ENCODE results near the gene CCDC149.

CCDC149 gene

GRCh38 chr4:24805566-24805965, 107.3 kb downstream of the CCDC149 start:
- Mint-ChIP-seq H3K36me3 (no peaks in the 10 kb centered on the region), H3K4me1 (no peaks in the 10 kb centered on the region), H3K27ac (no peak overlapping the region), H3K27me3 (peaks cover 5% of the 10 kb centered on the region), H3K9me3 (no peaks in the 10 kb centered on the region), H3K4me3 (no peak overlapping the region)
- no peak for ATAC-seq (ENCODE audit: low read depth)
- no peak for DNase-seq (ENCODE audit: low spot score in 2 of 2)

GRCh38 chr4:24805067-24805466, 107.8 kb downstream of the CCDC149 start:
- DNase-seq (ENCODE audit: low spot score in 2 of 2) (no peak), ATAC-seq (ENCODE audit: low read depth) (no peak)
- no peaks in the 10 kb centered on the region for H3K9me3 Mint-ChIP-seq
- H3K36me3 Mint-ChIP-seq: no peaks in the 10 kb centered on the region
- peaks cover 5% of the 10 kb centered on the region for H3K27me3 Mint-ChIP-seq
- H3K4me3 Mint-ChIP-seq: no peak overlapping the region
- H3K27ac Mint-ChIP-seq: no peak overlapping the region
- H3K4me1 Mint-ChIP-seq: no peaks in the 10 kb centered on the region

GRCh38 chr4:24802648-24803047, 110.2 kb downstream of the CCDC149 start:
- Mint-ChIP-seq H3K27ac (no peak overlapping the region), H3K36me3 (no peaks in the 10 kb centered on the region), H3K27me3 (peaks cover 13% of the 10 kb centered on the region), H3K4me3 (no peak overlapping the region), H3K4me1 (no peaks in the 10 kb centered on the region), H3K9me3 (no peaks in the 10 kb centered on the region)
- ATAC-seq (ENCODE audit: low read depth) (no peak), DNase-seq (ENCODE audit: low spot score in 2 of 2) (no peak)

GRCh38 chr4:24801136-24801855, 111.5 kb downstream of the CCDC149 start:
- Mint-ChIP-seq H3K4me3 (no peak overlapping the region), H3K27me3 (peaks cover 13% of the 10 kb centered on the region), H3K4me1 (no peaks in the 10 kb centered on the region), H3K9me3 (no peaks in the 10 kb centered on the region), H3K27ac (no peak overlapping the region), H3K36me3 (no peaks in the 10 kb centered on the region)
- DNase-seq (ENCODE audit: low spot score in 2 of 2) (no peak), ATAC-seq (ENCODE audit: low read depth) (no peak)

GRCh38 chr4:24800325-24800895, 112.4 kb downstream of the CCDC149 start:
- DNase-seq (ENCODE audit: low spot score in 2 of 2) (no peak), ATAC-seq (ENCODE audit: low read depth) (no peak)
- Mint-ChIP-seq H3K9me3 (no peaks in the 10 kb centered on the region), H3K4me3 (no peak overlapping the region), H3K36me3 (no peaks in the 10 kb centered on the region), H3K4me1 (no peaks in the 10 kb centered on the region), H3K27ac (no peak overlapping the region), H3K27me3 (peaks cover 13% of the 10 kb centered on the region)

- Mint-ChIP-seq H3K27ac (no peak overlapping the region), H3K27me3 (peaks cover 13% of the 10 kb centered on the region), H3K9me3 (no peaks in the 10 kb centered on the region), H3K4me3 (no peak overlapping the region), H3K4me1 (no peaks in the 10 kb centered on the region), H3K36me3 (no peaks in the 10 kb centered on the region)
- DNase-seq (ENCODE audit: low spot score in 2 of 2) (no peak), ATAC-seq (ENCODE audit: low read depth) (no peak)
Measured at GRCh38 chr4:24799544-24800324, 113.1 kb downstream of the CCDC149 start.

- Mint-ChIP-seq H3K27ac (no peak overlapping the region), H3K27me3 (peaks cover 13% of the 10 kb centered on the region), H3K4me3 (no peak overlapping the region), H3K9me3 (no peaks in the 10 kb centered on the region), H3K36me3 (no peaks in the 10 kb centered on the region), H3K4me1 (no peaks in the 10 kb centered on the region)
- no peak for DNase-seq (ENCODE audit: low spot score in 2 of 2)
- ATAC-seq (ENCODE audit: low read depth): no peak
Measured at GRCh38 chr4:24799196-24799543, 113.7 kb downstream of the CCDC149 start.

- H3K4me3 Mint-ChIP-seq: no peak overlapping the region
- no peaks in the 10 kb centered on the region for H3K36me3 Mint-ChIP-seq
- H3K9me3 Mint-ChIP-seq: no peaks in the 10 kb centered on the region
- H3K27ac Mint-ChIP-seq: no peak overlapping the region
- peaks cover 13% of the 10 kb centered on the region for H3K27me3 Mint-ChIP-seq
- H3K4me1 Mint-ChIP-seq: no peaks in the 10 kb centered on the region
- no peak for ATAC-seq (ENCODE audit: low read depth)
- DNase-seq (ENCODE audit: low spot score in 2 of 2): no peak
Measured at GRCh38 chr4:24798036-24798610, 114.7 kb downstream of the CCDC149 start.

GRCh38 chr4:24796620-24797019, 116.2 kb downstream of the CCDC149 start:
- Mint-ChIP-seq H3K4me3 (no peak overlapping the region), H3K4me1 (no peaks in the 10 kb centered on the region), H3K27me3 (peaks cover 14% of the 10 kb centered on the region), H3K9me3 (no peaks in the 10 kb centered on the region), H3K36me3 (no peaks in the 10 kb centered on the region), H3K27ac (no peak overlapping the region)
- no peak for DNase-seq (ENCODE audit: low spot score in 2 of 2)
- no peak for ATAC-seq (ENCODE audit: low read depth)

- H3K4me3 Mint-ChIP-seq: no peak overlapping the region
- H3K36me3 Mint-ChIP-seq: no peaks in the 10 kb centered on the region
Measured at GRCh38 chr4:24795666-24796381, 117.0 kb downstream of the CCDC149 start.

GRCh38 chr4:24794916-24795665, 117.8 kb downstream of the CCDC149 start, which contains the start of gene SOD3:
TSS of gene SOD3 (plus strand) at chr4:24795573. CDS start at chr4:24799522, 3,949 bp downstream.
- Mint-ChIP-seq H3K27ac (no peak within 1 kb of the TSS), H3K36me3 (no peaks in the 10 kb centered on the region), H3K4me3 (no peak within 1 kb of the TSS), H3K27me3 (peaks cover 10% of the 10 kb centered on the region), H3K9me3 (no peaks in the 10 kb centered on the region), H3K4me1 (no peaks in the 10 kb centered on the region)
- ATAC-seq (ENCODE audit: low read depth) (no peak), DNase-seq (ENCODE audit: low spot score in 2 of 2) (no peak)

More at GRCh38 chr4:24795666-24796381, 117.0 kb downstream of the CCDC149 start:
- ATAC-seq (ENCODE audit: low read depth): no peak
- no peaks in the 10 kb centered on the region for H3K4me1 Mint-ChIP-seq
- H3K9me3 Mint-ChIP-seq: no peaks in the 10 kb centered on the region
- peaks cover 13% of the 10 kb centered on the region for H3K27me3 Mint-ChIP-seq
- H3K27ac Mint-ChIP-seq: no peak overlapping the region
- DNase-seq (ENCODE audit: low spot score in 2 of 2): no peak

GRCh38 chr4:24794480-24794879, 118.4 kb downstream of the CCDC149 start:
- Mint-ChIP-seq H3K27me3 (peaks cover 10% of the 10 kb centered on the region), H3K4me1 (no peaks in the 10 kb centered on the region), H3K27ac (no peak overlapping the region), H3K36me3 (no peaks in the 10 kb centered on the region), H3K9me3 (no peaks in the 10 kb centered on the region), H3K4me3 (no peak overlapping the region)
- DNase-seq (ENCODE audit: low spot score in 2 of 2): no peak
- ATAC-seq (ENCODE audit: low read depth): no peak

- no peaks in the 10 kb centered on the region for H3K4me1 Mint-ChIP-seq
- H3K27me3 Mint-ChIP-seq: peaks cover 10% of the 10 kb centered on the region
- no peak for ATAC-seq (ENCODE audit: low read depth)
- no peaks in the 10 kb centered on the region for H3K9me3 Mint-ChIP-seq
- no peak for DNase-seq (ENCODE audit: low spot score in 2 of 2)
- H3K36me3 Mint-ChIP-seq: no peaks in the 10 kb centered on the region
- H3K27ac Mint-ChIP-seq: no peak overlapping the region
- H3K4me3 Mint-ChIP-seq: no peak overlapping the region
Measured at GRCh38 chr4:24794051-24794450, 118.8 kb downstream of the CCDC149 start.

Measured in memory B cell (primary cell).